ENCODE data around the gene KCNE4.
A peak's percentile ranks its signal among the peaks of the same experiment; 100 is the strongest.

The KCNE4 gene

DNA sequence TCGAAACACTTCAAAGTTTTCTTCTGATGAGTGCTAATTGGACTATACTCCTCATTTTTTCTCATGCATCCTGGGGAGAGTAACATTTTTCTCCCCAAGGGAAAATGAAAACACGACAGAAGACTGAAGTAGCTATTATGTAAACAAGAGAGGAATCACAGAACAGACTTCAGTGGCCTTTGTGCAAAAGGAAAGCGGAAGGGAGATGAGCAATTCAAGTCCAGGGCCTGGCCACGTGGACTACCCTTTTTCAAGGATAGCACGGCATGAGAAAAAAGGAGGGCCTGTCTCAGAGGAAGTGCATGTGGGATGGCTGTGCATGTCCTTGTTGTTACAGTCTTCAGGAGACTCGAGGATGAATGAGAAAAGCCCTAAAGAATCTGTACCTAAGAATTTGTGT, 43.8 kb upstream of the KCNE4 start:
- ATAC-seq, result no peak
- TF ChIP-seq ZFP30 (CRISPR knock-in tag; IDR thresholded peaks at IDR 0.05) (no peak), ZC3H10 (CRISPR knock-in tag; IDR thresholded peaks at IDR 0.05) (no peak), RARB (CRISPR knock-in tag; IDR thresholded peaks at IDR 0.05) (no peak), ZNF565 (CRISPR knock-in tag; conservative IDR thresholded peaks at IDR 0.05; ENCODE audit: low read depth) (no peak), ZFP3 (CRISPR knock-in tag; IDR thresholded peaks at IDR 0.05) (no peak), OSR1 (CRISPR knock-in tag; IDR thresholded peaks at IDR 0.05) (no peak), TCF4 (CRISPR knock-in tag; IDR thresholded peaks at IDR 0.05; ENCODE audit: borderline replicate concordance) (no peak), CSDC2 (CRISPR knock-in tag; IDR thresholded peaks at IDR 0.05) (no peak), ZNF8 (CRISPR knock-in tag; IDR thresholded peaks at IDR 0.05) (no peak), SNAI2 (CRISPR knock-in tag; IDR thresholded peaks at IDR 0.05) (no peak), TOX (CRISPR knock-in tag; IDR thresholded peaks at IDR 0.05; ENCODE audit: borderline replicate concordance) (no peak), ISL1 (CRISPR knock-in tag; IDR thresholded peaks at IDR 0.05) (no peak), ESRRG (CRISPR knock-in tag; IDR thresholded peaks at IDR 0.05) (no peak), ZNF70 (CRISPR knock-in tag; IDR thresholded peaks at IDR 0.05) (no peak)
- TF ChIP-seq, protein P1, sequence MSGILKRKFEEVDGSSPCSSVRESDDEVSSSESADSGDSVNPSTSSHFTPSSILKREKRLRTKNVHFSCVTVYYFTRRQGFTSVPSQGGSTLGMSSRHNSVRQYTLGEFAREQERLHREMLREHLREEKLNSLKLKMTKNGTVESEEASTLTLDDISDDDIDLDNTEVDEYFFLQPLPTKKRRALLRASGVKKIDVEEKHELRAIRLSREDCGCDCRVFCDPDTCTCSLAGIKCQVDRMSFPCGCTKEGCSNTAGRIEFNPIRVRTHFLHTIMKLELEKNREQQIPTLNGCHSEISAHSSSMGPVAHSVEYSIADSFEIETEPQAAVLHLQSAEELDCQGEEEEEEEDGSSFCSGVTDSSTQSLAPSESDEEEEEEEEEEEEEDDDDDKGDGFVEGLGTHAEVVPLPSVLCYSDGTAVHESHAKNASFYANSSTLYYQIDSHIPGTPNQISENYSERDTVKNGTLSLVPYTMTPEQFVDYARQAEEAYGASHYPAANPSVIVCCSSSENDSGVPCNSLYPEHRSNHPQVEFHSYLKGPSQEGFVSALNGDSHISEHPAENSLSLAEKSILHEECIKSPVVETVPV (CRISPR knock-in tag; IDR thresholded peaks at IDR 0.05), result no peak
- TF ChIP-seq, protein P2, sequence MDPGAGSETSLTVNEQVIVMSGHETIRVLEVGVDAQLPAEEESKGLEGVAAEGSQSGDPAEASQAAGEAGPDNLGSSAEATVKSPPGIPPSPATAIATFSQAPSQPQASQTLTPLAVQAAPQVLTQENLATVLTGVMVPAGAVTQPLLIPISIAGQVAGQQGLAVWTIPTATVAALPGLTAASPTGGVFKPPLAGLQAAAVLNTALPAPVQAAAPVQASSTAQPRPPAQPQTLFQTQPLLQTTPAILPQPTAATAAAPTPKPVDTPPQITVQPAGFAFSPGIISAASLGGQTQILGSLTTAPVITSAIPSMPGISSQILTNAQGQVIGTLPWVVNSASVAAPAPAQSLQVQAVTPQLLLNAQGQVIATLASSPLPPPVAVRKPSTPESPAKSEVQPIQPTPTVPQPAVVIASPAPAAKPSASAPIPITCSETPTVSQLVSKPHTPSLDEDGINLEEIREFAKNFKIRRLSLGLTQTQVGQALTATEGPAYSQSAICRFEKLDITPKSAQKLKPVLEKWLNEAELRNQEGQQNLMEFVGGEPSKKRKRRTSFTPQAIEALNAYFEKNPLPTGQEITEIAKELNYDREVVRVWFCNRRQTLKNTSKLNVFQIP (CRISPR knock-in tag; IDR thresholded peaks at IDR 0.05; ENCODE audit: borderline replicate concordance, low read depth), result no peak
- TF ChIP-seq, protein P3, sequence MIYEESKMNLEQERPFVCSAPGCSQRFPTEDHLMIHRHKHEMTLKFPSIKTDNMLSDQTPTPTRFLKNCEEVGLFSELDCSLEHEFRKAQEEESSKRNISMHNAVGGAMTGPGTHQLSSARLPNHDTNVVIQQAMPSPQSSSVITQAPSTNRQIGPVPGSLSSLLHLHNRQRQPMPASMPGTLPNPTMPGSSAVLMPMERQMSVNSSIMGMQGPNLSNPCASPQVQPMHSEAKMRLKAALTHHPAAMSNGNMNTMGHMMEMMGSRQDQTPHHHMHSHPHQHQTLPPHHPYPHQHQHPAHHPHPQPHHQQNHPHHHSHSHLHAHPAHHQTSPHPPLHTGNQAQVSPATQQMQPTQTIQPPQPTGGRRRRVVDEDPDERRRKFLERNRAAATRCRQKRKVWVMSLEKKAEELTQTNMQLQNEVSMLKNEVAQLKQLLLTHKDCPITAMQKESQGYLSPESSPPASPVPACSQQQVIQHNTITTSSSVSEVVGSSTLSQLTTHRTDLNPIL (CRISPR knock-in tag; IDR thresholded peaks at IDR 0.05; ENCODE audit: low read depth), result no peak

DNA sequence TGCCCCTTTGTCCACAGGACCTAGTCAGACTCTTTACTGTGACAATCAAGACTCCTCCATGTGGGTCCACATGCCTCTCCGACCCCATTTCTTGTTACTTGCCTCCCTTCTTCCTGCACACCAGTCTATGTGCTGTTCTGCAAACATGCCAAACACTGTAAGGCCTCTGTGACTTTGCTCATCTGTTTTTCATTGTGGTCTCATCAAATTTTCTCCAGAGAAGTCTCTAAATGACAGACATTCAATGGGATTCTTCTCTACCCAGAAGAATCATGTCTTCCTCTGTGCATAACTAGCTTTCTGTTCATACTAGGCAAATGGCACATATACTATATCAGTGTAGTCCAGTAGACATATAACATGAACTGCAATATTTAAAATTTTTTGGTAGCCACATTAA, 43.0 kb upstream of the KCNE4 start:
- TF ChIP-seq, protein P3 (CRISPR knock-in tag; IDR thresholded peaks at IDR 0.05; ENCODE audit: low read depth), result no peak
- TF ChIP-seq, protein P4, sequence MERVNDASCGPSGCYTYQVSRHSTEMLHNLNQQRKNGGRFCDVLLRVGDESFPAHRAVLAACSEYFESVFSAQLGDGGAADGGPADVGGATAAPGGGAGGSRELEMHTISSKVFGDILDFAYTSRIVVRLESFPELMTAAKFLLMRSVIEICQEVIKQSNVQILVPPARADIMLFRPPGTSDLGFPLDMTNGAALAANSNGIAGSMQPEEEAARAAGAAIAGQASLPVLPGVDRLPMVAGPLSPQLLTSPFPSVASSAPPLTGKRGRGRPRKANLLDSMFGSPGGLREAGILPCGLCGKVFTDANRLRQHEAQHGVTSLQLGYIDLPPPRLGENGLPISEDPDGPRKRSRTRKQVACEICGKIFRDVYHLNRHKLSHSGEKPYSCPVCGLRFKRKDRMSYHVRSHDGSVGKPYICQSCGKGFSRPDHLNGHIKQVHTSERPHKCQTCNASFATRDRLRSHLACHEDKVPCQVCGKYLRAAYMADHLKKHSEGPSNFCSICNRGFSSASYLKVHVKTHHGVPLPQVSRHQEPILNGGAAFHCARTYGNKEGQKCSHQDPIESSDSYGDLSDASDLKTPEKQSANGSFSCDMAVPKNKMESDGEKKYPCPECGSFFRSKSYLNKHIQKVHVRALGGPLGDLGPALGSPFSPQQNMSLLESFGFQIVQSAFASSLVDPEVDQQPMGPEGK (CRISPR knock-in tag; IDR thresholded peaks at IDR 0.05; ENCODE audit: borderline replicate concordance), result no peak
- TF ChIP-seq ISL1 (CRISPR knock-in tag; IDR thresholded peaks at IDR 0.05) (no peak), ZC3H10 (CRISPR knock-in tag; IDR thresholded peaks at IDR 0.05) (no peak), TOX (CRISPR knock-in tag; IDR thresholded peaks at IDR 0.05; ENCODE audit: borderline replicate concordance) (no peak), ZNF565 (CRISPR knock-in tag; conservative IDR thresholded peaks at IDR 0.05; ENCODE audit: low read depth) (no peak), CSDC2 (CRISPR knock-in tag; IDR thresholded peaks at IDR 0.05) (no peak), GLIS3 (CRISPR knock-in tag; IDR thresholded peaks at IDR 0.05) (no peak), ESRRG (CRISPR knock-in tag; IDR thresholded peaks at IDR 0.05) (no peak), ZNF8 (CRISPR knock-in tag; IDR thresholded peaks at IDR 0.05) (no peak), ZFP3 (CRISPR knock-in tag; IDR thresholded peaks at IDR 0.05) (no peak), OSR1 (CRISPR knock-in tag; IDR thresholded peaks at IDR 0.05) (no peak), TCF4 (CRISPR knock-in tag; IDR thresholded peaks at IDR 0.05; ENCODE audit: borderline replicate concordance) (no peak), ARNTL (CRISPR knock-in tag; IDR thresholded peaks at IDR 0.05; ENCODE audit: borderline replicate concordance, low read depth) (no peak)
- TF ChIP-seq, protein P1 (CRISPR knock-in tag; IDR thresholded peaks at IDR 0.05), result no peak
- TF ChIP-seq, protein P5, sequence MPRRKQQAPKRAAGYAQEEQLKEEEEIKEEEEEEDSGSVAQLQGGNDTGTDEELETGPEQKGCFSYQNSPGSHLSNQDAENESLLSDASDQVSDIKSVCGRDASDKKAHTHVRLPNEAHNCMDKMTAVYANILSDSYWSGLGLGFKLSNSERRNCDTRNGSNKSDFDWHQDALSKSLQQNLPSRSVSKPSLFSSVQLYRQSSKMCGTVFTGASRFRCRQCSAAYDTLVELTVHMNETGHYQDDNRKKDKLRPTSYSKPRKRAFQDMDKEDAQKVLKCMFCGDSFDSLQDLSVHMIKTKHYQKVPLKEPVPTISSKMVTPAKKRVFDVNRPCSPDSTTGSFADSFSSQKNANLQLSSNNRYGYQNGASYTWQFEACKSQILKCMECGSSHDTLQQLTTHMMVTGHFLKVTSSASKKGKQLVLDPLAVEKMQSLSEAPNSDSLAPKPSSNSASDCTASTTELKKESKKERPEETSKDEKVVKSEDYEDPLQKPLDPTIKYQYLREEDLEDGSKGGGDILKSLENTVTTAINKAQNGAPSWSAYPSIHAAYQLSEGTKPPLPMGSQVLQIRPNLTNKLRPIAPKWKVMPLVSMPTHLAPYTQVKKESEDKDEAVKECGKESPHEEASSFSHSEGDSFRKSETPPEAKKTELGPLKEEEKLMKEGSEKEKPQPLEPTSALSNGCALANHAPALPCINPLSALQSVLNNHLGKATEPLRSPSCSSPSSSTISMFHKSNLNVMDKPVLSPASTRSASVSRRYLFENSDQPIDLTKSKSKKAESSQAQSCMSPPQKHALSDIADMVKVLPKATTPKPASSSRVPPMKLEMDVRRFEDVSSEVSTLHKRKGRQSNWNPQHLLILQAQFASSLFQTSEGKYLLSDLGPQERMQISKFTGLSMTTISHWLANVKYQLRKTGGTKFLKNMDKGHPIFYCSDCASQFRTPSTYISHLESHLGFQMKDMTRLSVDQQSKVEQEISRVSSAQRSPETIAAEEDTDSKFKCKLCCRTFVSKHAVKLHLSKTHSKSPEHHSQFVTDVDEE (CRISPR knock-in tag; IDR thresholded peaks at IDR 0.05), result no peak
- TF ChIP-seq, protein P2 (CRISPR knock-in tag; IDR thresholded peaks at IDR 0.05; ENCODE audit: borderline replicate concordance, low read depth), result no peak
- peak; percentile 38; the same call in 2 of the 3 replicates for ATAC-seq
